H1 (cell line): ENCODE data around the gene PER2. TPM values are rescaled to one million over a fixed set of nuclear protein-coding genes. Genes with fewer than 3 reads are reported as not detected.

Source experiments
- CTCF ChIA-PET: fragments of 300-600 bp; sonication (Branson Sonifier 250); formaldehyde crosslinking; loops from one replicate; lab custom pipeline; 2021; ENCODE audit not compliant: partially characterized antibody; lab: Charles Lee
- POLR2A ChIA-PET: fragments of 300-600 bp; sonication (Branson Sonifier 250); formaldehyde crosslinking; loops from one replicate; lab custom pipeline; 2021; ENCODE audit warnings: inconsistent platforms; ENCODE audit not compliant: partially characterized antibody; lab: Charles Lee
- DNase-seq, 2 experiments: peaks; one replicate each; pipeline versions ENCODE4 v3.0.0 to v3.0.0-alpha.2; 2010 to 2022; ENCODE audit warnings: low spot score in 2 of 2, low read depth in 1 of 2, mixed read lengths in 1 of 2
- FAIRE-seq: peaks from 2 replicates; lab custom pipeline; 2011; peaks lifted over from hg19 to GRCh38; lab: Jason Lieb, UNC
- H2AFZ ChIP-seq: 2 replicates; pipeline ENCODE4 v1.8.1; 2012; ENCODE audit warnings: low read length, inconsistent platforms
- H2AK5ac ChIP-seq: 2 replicates; pipeline ENCODE4 v1.6.1; 2013; ENCODE audit warnings: low read depth, low read length
- H2BK120ac ChIP-seq: replicated peaks from 2 replicates; pipeline ENCODE3; 2013; ENCODE audit warnings: low read depth, low read length, inconsistent platforms
- H2BK12ac ChIP-seq: 2 replicates; pipeline ENCODE4 v1.6.1; 2013; ENCODE audit warnings: low read depth, low read length
- H2BK15ac ChIP-seq: 2 replicates; pipeline ENCODE4 v1.6.1; 2013; ENCODE audit warnings: low read length
- H2BK20ac ChIP-seq: 2 replicates; pipeline ENCODE4 v1.6.1; 2013; ENCODE audit warnings: low read length
- H2BK5ac ChIP-seq: 2 replicates; pipeline ENCODE4 v1.6.1; 2013; ENCODE audit warnings: low read depth, low read length
- H3K14ac ChIP-seq: 2 replicates; pipeline ENCODE4 v1.6.1; 2013; ENCODE audit warnings: inconsistent platforms; ENCODE audit not compliant: insufficient read length
- H3K18ac ChIP-seq: 2 replicates; pipeline ENCODE4 v1.6.1; 2013; ENCODE audit warnings: low read length; ENCODE audit errors: extremely low read depth
- H3K23ac ChIP-seq: 2 replicates; pipeline ENCODE4 v1.6.1; 2013; ENCODE audit warnings: inconsistent platforms; ENCODE audit not compliant: insufficient read length
- H3K23me2 ChIP-seq: 2 replicates; pipeline ENCODE4 v1.6.1; 2013; ENCODE audit warnings: low read depth, low read length
- H3K27ac ChIP-seq: 2 replicates; pipeline ENCODE4 v1.6.1; 2011; ENCODE audit warnings: low read depth, low read length, inconsistent platforms
- H3K27me3 ChIP-seq, 4 experiments: replicated peaks in 1 of 4; 1 replicate in 1 of 4; 2 replicates in 3 of 4; pipeline versions ENCODE4 v1.6.1 to v1.8.1; 2011 to 2013; ENCODE audit warnings: low read length in 3 of 4, mild to moderate bottlenecking in 3 of 4, inconsistent platforms in 2 of 4, mixed read lengths in 2 of 4, moderate library complexity in 1 of 4; ENCODE audit not compliant: control insufficient read depth in 3 of 4, insufficient read depth in 3 of 4; ENCODE audit errors: extremely low read depth in 1 of 4
- H3K36me3 ChIP-seq, 4 experiments: 2 replicates each; pipeline versions ENCODE4 v1.6.1 to v1.8.1; 2011 to 2013; ENCODE audit warnings: mild to moderate bottlenecking in 4 of 4, low read length in 3 of 4, moderate library complexity in 2 of 4, control low read depth in 1 of 4, inconsistent platforms in 1 of 4; ENCODE audit not compliant: insufficient read depth in 4 of 4, control insufficient read depth in 2 of 4
- H3K4ac ChIP-seq: replicated peaks from 2 replicates; pipeline ENCODE3; 2013; ENCODE audit warnings: low read length, low read depth, mixed read lengths, inconsistent platforms; ENCODE audit not compliant: insufficient read length
- H3K4me1 ChIP-seq, 4 experiments: replicated peaks in 1 of 4; 1 replicate in 1 of 4; 2 replicates in 3 of 4; pipeline versions ENCODE4 v1.6.1 to v1.8.1; 2011 to 2013; ENCODE audit warnings: low read length in 3 of 4, inconsistent platforms in 2 of 4, mixed read lengths in 1 of 4; ENCODE audit not compliant: insufficient read depth in 4 of 4, control insufficient read depth in 3 of 4
- H3K4me2 ChIP-seq, 2 experiments: 2 replicates each; pipeline versions ENCODE4 v1.6.1 to v1.8.1; 2011 to 2013; ENCODE audit warnings: low read depth in 2 of 2, low read length in 2 of 2, control low read depth in 1 of 2, inconsistent platforms in 1 of 2, mild to moderate bottlenecking in 1 of 2; ENCODE audit not compliant: insufficient read depth in 1 of 2
- H3K4me3 ChIP-seq, 4 experiments: fragments of 200-600, 300-600 bp in 1 of 4; sonication (generic), shearing (Covaris generic), sonication (Bioruptor Twin) in 1 of 4; 2 replicates each; pipeline versions ENCODE4 v1.5.1 to v1.8.1; 2011 to 2016; ENCODE audit warnings: low read length in 4 of 4, low read depth in 3 of 4, control low read depth in 2 of 4, inconsistent platforms in 2 of 4, mild to moderate bottlenecking in 2 of 4, mixed read lengths in 1 of 4, moderate library complexity in 1 of 4; ENCODE audit not compliant: insufficient read depth in 2 of 4; ENCODE audit errors: extremely low read depth in 1 of 4
- H3K56ac ChIP-seq: replicated peaks from 2 replicates; pipeline ENCODE3; 2013; ENCODE audit warnings: low read depth, mild to moderate bottlenecking, mixed read lengths, low read length, inconsistent platforms; ENCODE audit not compliant: insufficient read length
- H3K79me1 ChIP-seq: 2 replicates; pipeline ENCODE4 v1.6.1; 2013; ENCODE audit warnings: low read depth, low read length, control low read depth
- H3K79me2 ChIP-seq, 2 experiments: 2 replicates each; pipeline versions ENCODE4 v1.6.1 to v1.8.1; 2012 to 2013; ENCODE audit warnings: low read length in 2 of 2, mild to moderate bottlenecking in 2 of 2, inconsistent platforms in 1 of 2; ENCODE audit not compliant: insufficient read depth in 2 of 2, control insufficient read depth in 1 of 2
- H3K9ac ChIP-seq, 4 experiments: replicated peaks in 1 of 4; 1 replicate in 1 of 4; 2 replicates in 3 of 4; pipeline versions ENCODE4 v1.6.1 to v1.8.1; 2011 to 2013; ENCODE audit warnings: low read depth in 3 of 4, low read length in 3 of 4, control low read depth in 2 of 4, mild to moderate bottlenecking in 2 of 4, moderate library complexity in 2 of 4, inconsistent platforms in 1 of 4; ENCODE audit errors: extremely low read depth in 1 of 4
- H3K9me3 ChIP-seq, 2 experiments: 2 replicates each; pipeline versions ENCODE4 v1.6.1 to v1.8.1; 2012 to 2013; ENCODE audit warnings: mild to moderate bottlenecking in 2 of 2, moderate library complexity in 2 of 2, control low read depth in 1 of 2, inconsistent platforms in 1 of 2, low read depth in 1 of 2, low read length in 1 of 2, mixed read lengths in 1 of 2; ENCODE audit not compliant: insufficient read depth in 2 of 2
- H4K20me1 ChIP-seq, 2 experiments: replicated peaks in 1 of 2; 2 replicates each; pipeline versions ENCODE3 to v1.8.1; 2011 to 2013; ENCODE audit warnings: inconsistent platforms in 2 of 2, low read length in 2 of 2, mild to moderate bottlenecking in 1 of 2; ENCODE audit not compliant: insufficient read depth in 2 of 2, control insufficient read depth in 1 of 2
- H4K5ac ChIP-seq: 2 replicates; pipeline ENCODE4 v1.6.1; 2013; ENCODE audit warnings: low read length, low read depth, mixed read lengths, inconsistent platforms; ENCODE audit not compliant: insufficient read length
- H4K8ac ChIP-seq: 2 replicates; pipeline ENCODE4 v1.8.0; 2013; ENCODE audit warnings: mild to moderate bottlenecking, moderate library complexity, low read length, inconsistent platforms; ENCODE audit not compliant: insufficient read depth; ENCODE audit errors: extremely low read depth
- H4K91ac ChIP-seq: replicated peaks from 2 replicates; pipeline ENCODE3; 2013; ENCODE audit warnings: low read length, mixed read lengths, inconsistent platforms; ENCODE audit not compliant: insufficient read length
- CBX8 ChIP-seq: fragments of 300-800, 300-1000 bp; sonication (generic); IDR thresholded peaks from 2 replicates; pipeline ENCODE4 v1.7.1; 2016; ENCODE audit warnings: low read depth, low read length, borderline replicate concordance
- CEBPB ChIP-seq: IDR thresholded peaks from 2 replicates; pipeline ENCODE4 v1.6.1; 2012; ENCODE audit warnings: low read depth, low read length
- JUN ChIP-seq: IDR thresholded peaks from 2 replicates; pipeline ENCODE4 v1.6.1; 2011; ENCODE audit warnings: low read depth, mild to moderate bottlenecking, improper control_type of control experiment, low read length
- JUND ChIP-seq: IDR thresholded peaks from 2 replicates; pipeline ENCODE4 v1.6.1; 2011; ENCODE audit warnings: mild to moderate bottlenecking, improper control_type of control experiment, low read length
- RAD21 ChIP-seq, 2 experiments: IDR thresholded peaks in 1 of 2; conservative IDR thresholded peaks in 1 of 2; 2 replicates each; pipeline ENCODE4 v1.6.1; 2011; ENCODE audit warnings: low read depth in 2 of 2, low read length in 2 of 2, improper control_type of control experiment in 1 of 2, inconsistent platforms in 1 of 2, mild to moderate bottlenecking in 1 of 2, moderate library complexity in 1 of 2
- RBBP5 ChIP-seq: IDR thresholded peaks from 2 replicates; pipeline ENCODE4 v1.7.1; 2012; ENCODE audit warnings: low read depth, mild to moderate bottlenecking, inconsistent platforms, low read length, moderate library complexity, borderline replicate concordance
- RNF2 ChIP-seq: fragments of 200-900, 300-1000 bp; sonication (generic); IDR thresholded peaks from 2 replicates; pipeline ENCODE4 v1.7.1; 2016; ENCODE audit warnings: borderline replicate concordance, low read depth, mild to moderate bottlenecking, antibody characterized with exemption, low read length; ENCODE audit not compliant: poor library complexity, severe bottlenecking; ENCODE audit errors: missing control alignments
- TAF7 ChIP-seq: optimal IDR thresholded peaks from 2 replicates; pipeline ENCODE3; 2011; ENCODE audit warnings: low read depth, mild to moderate bottlenecking, inconsistent platforms, low read length, moderate library complexity, borderline replicate concordance
- TCF12 ChIP-seq: IDR thresholded peaks from 2 replicates; pipeline ENCODE4 v1.6.1; 2011; ENCODE audit warnings: low read depth, mild to moderate bottlenecking, low read length
- WGBS, 2 experiments: shearing (Covaris generic) in 1 of 2; methylation state at CpG; one replicate each; pipeline versions ENCODE4 v1.1.6 to v1.1.7; 2013 to 2015; ENCODE audit warnings: low lambda C conversion rate in 2 of 2, mixed read lengths in 2 of 2, inconsistent platforms in 1 of 2, low coverage in 1 of 2, missing lambda C conversion rate in 1 of 2; ENCODE audit not compliant: insufficient replicate concordance in 2 of 2, insufficient coverage in 1 of 2, insufficient read length in 1 of 2; ENCODE audit errors: extremely low coverage in 1 of 2, missing lambda C conversion rate in 1 of 2; 5-methylcytosine and 5-hydroxymethylcytosine counted together
- polyA plus RNA-seq, 7 experiments: library from polyadenylated mRNA; depleted of rRNA in 3 of 7; stranded (reverse) in 5 of 7; unstranded in 2 of 7; fragments of >200 nt in 5 of 7; fragments of 200-250 nt in 2 of 7; gene quantifications; 1 replicate in 5 of 7; 2 replicates in 1 of 7; 4 replicates in 1 of 7; pipeline versions ENCODE4 v1.2.1 to v1.2.3, GENCODE V29; 2011 to 2013; ENCODE audit warnings: missing spikeins in 2 of 7, mixed read lengths in 2 of 7
- total RNA-seq: library from RNA; stranded (reverse); fragmentation: NEBNext Ultra II Directional; extraction: Animal tissue kit (Norgen Biotek cat#: 25700); gene quantifications from 2 replicates; pipeline ENCODE4 v1.2.1, GENCODE V29; 2021
- TF ChIP-seq, protein P1 (sequence below): IDR thresholded peaks from 2 replicates; pipeline ENCODE4 v1.6.1; 2012; ENCODE audit warnings: inconsistent platforms

The PER2 gene
- total and polyA plus RNA-seq, 2 of the 8 experiments (the other 6 are each of a cell fraction or from before 2014, with no cell fraction given): 0.91 to 5.5 TPM

DNA sequence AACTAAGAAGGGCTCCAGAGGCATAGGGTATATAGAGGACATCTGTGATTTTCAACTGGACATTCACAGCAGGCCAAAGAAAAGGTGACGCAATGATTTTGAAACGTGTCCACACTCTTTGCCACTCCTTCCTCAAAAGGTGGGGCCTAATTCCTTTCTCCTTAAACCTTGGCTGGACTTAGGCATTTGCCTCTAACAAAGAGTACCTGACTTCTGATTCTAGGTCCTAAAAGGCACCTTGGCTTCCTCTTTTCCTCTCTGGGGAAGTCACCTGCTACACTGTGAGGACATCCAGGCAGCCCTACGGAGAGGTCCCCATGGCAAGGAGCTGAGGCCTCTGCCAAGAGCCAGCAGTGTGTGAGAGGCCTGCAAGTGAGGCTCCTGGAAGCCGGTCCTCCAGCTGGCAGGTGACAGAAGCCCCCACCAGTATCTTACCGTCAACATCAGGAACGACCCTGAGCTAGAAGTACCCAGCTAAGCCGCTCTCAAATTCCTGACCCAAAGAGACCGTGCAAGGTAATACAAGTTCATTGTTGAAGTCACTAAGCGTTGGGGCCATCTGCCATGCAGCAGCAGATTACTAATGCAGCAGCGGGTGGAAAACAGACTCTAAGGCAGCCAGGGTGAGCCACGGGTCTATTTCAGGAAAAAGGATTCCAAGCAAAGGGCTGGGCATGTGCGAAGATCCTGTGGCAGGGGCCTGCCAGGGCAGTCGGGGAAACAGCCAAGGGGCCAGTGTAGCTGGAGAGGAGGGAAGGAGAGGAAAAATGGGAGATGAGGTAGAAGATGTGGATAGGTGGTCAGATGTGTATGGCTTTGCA lies 41.2 kb downstream of the PER2 start:
- peaks cover 0 to 9% (median under 1%) of the 10 kb centered on the region in 4 experiments; a peak in 2 of 7 replicates for H3K4me1 ChIP-seq
- H3K79me2 ChIP-seq: no peaks in the 10 kb centered on the region
- H4K91ac ChIP-seq: no peak overlapping the region
- H3K4me2 ChIP-seq: no peak overlapping the region
- no peaks in the 10 kb centered on the region for H3K9me3 ChIP-seq
- no peak overlapping the region for H3K23ac ChIP-seq
- H3K27me3 ChIP-seq: peaks cover 0 to 5% (median 3%) of the 10 kb centered on the region in 4 experiments; a peak in 3 of 7 replicates
- no peak overlapping the region for H3K14ac ChIP-seq
- no peak overlapping the region for H3K27ac ChIP-seq
- H2BK120ac ChIP-seq: no peak overlapping the region
- no peak overlapping the region for H2BK15ac ChIP-seq
- H2BK20ac ChIP-seq: no peak overlapping the region
- FAIRE-seq (no peak), DNase-seq (no peak)
- H3K36me3 ChIP-seq: no peaks in the 10 kb centered on the region
- H3K4ac ChIP-seq: no peak overlapping the region
- H2AK5ac ChIP-seq: no peak overlapping the region
- no peak overlapping the region for H4K5ac ChIP-seq
- ChIA-PET CTCF (interaction anchor here (0.6 to 16.7 kb wide), 3 partner anchors 14 to 120 kb away, joined by 3 to 208 read pairs (median 4); no protein-coding TSS in a partner anchor), POLR2A (interaction anchor here (1.0 kb wide), 1 partner anchor 84 kb away, joined by 3 read pairs; no protein-coding TSS in a partner anchor)
- no peak overlapping the region; a peak in 2 of 7 replicates for H3K9ac ChIP-seq
- H4K8ac ChIP-seq: no peak overlapping the region
- 82% methylated on average over 12 of the region's 13 CpGs; no CpG with 5 or more reads in 1 of the 2 experiments for WGBS, 2 experiments
- H3K56ac ChIP-seq: no peak overlapping the region
- H4K20me1 ChIP-seq: no peaks in the 10 kb centered on the region
- no peaks in the 10 kb centered on the region for H3K23me2 ChIP-seq
- H3K18ac ChIP-seq: no peak overlapping the region
- H2BK12ac ChIP-seq: no peak overlapping the region
- no peak overlapping the region for H2BK5ac ChIP-seq
- H2AFZ ChIP-seq: no peak overlapping the region
- H3K79me1 ChIP-seq: no peaks in the 10 kb centered on the region
- no peak overlapping the region for H3K4me3 ChIP-seq
- TF ChIP-seq TCF12 (no peak), RAD21 (IDR thresholded peaks at IDR 0.05 in 1 of 2, conservative IDR thresholded peaks at IDR 0.05 in 1 of 2; ENCODE audit: low read depth in 2 of 2, low read length in 2 of 2) (no peak), JUN (no peak), TAF7 (no peak), CBX8 (no peak), RBBP5 (no peak), JUND (no peak), CEBPB (no peak), RNF2 (no peak)
- TF ChIP-seq, protein P1, sequence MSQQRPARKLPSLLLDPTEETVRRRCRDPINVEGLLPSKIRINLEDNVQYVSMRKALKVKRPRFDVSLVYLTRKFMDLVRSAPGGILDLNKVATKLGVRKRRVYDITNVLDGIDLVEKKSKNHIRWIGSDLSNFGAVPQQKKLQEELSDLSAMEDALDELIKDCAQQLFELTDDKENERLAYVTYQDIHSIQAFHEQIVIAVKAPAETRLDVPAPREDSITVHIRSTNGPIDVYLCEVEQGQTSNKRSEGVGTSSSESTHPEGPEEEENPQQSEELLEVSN: no peak
